Keratinocyte (primary cell): ENCODE results near the gene PTCRA. TPM values are rescaled to one million over a fixed set of nuclear protein-coding genes. Genes with fewer than 3 reads are reported as not detected.

ENCODE experiments used
- DNase-seq: peaks from one replicate; pipeline ENCODE4 v3.0.0-alpha.2; 2011; ENCODE audit warnings: low read depth, missing footprints, low spot score
- FAIRE-seq: peaks from 2 replicates; lab custom pipeline; 2011; peaks lifted over from hg19 to GRCh38; lab: Jason Lieb, UNC
- H2AFZ ChIP-seq: 2 replicates; pipeline ENCODE4 v1.6.0; 2012; ENCODE audit warnings: low read length, control low read depth, inconsistent platforms; ENCODE audit not compliant: control insufficient read depth
- H3K27ac ChIP-seq: 2 replicates; pipeline ENCODE4 v1.5.1; 2011; ENCODE audit warnings: low read length; ENCODE audit not compliant: control insufficient read depth, insufficient read depth
- H3K27me3 ChIP-seq: 3 replicates; pipeline ENCODE4 v1.6.0; 2011; ENCODE audit warnings: low read length; ENCODE audit not compliant: control insufficient read depth, insufficient read depth; ENCODE audit errors: extremely low read depth
- H3K36me3 ChIP-seq, 2 experiments: 2 replicates in 1 of 2; 3 replicates in 1 of 2; pipeline ENCODE4 v1.5.1; 2011; ENCODE audit warnings: low read length in 2 of 2, mild to moderate bottlenecking in 1 of 2; ENCODE audit not compliant: control insufficient read depth in 2 of 2, insufficient read depth in 2 of 2; ENCODE audit errors: extremely low read depth in 1 of 2
- H3K4me1 ChIP-seq: 3 replicates; pipeline ENCODE4 v1.5.1; 2011; ENCODE audit warnings: low read length; ENCODE audit not compliant: control insufficient read depth, insufficient read depth; ENCODE audit errors: extremely low read depth
- H3K4me2 ChIP-seq: 3 replicates; pipeline ENCODE4 v1.6.0; 2011; ENCODE audit warnings: low read depth, low read length; ENCODE audit not compliant: control insufficient read depth, insufficient read depth; ENCODE audit errors: extremely low read depth
- H3K4me3 ChIP-seq, 3 experiments: fragments of 200-600 bp in 1 of 3; sonication (generic) in 1 of 3; 2 replicates in 2 of 3; 3 replicates in 1 of 3; pipeline ENCODE4 v1.5.1; 2011 to 2016; ENCODE audit warnings: low read length in 3 of 3, mild to moderate bottlenecking in 3 of 3, control low read depth in 2 of 3, inconsistent platforms in 1 of 3, low read depth in 1 of 3, mixed read lengths in 1 of 3, mixed run types in 1 of 3, moderate library complexity in 1 of 3; ENCODE audit not compliant: control insufficient read depth in 2 of 3, insufficient read depth in 2 of 3; ENCODE audit errors: extremely low read depth in 1 of 3
- H3K79me2 ChIP-seq: 2 replicates; pipeline ENCODE4 v1.6.0; 2012; ENCODE audit warnings: low read length; ENCODE audit not compliant: control insufficient read depth, insufficient read depth
- H3K9ac ChIP-seq: 3 replicates; pipeline ENCODE4 v1.6.0; 2011; ENCODE audit warnings: low read length; ENCODE audit not compliant: control insufficient read depth, insufficient read depth; ENCODE audit errors: extremely low read depth
- H3K9me1 ChIP-seq: 3 replicates; pipeline ENCODE4 v1.6.0; 2011; ENCODE audit warnings: low read length; ENCODE audit not compliant: control insufficient read depth, insufficient read depth; ENCODE audit errors: extremely low read depth
- H3K9me3 ChIP-seq: 2 replicates; pipeline ENCODE4 v1.5.1; 2012; ENCODE audit warnings: low read depth, low read length; ENCODE audit not compliant: control insufficient read depth
- H4K20me1 ChIP-seq: 3 replicates; pipeline ENCODE4 v1.6.0; 2011; ENCODE audit warnings: low read length; ENCODE audit not compliant: control insufficient read depth, insufficient read depth; ENCODE audit errors: extremely low read depth
- EZH2 ChIP-seq: IDR thresholded peaks from one replicate; pipeline ENCODE4 v1.6.1; 2012; ENCODE audit warnings: inconsistent platforms, mild to moderate bottlenecking, low read length, moderate library complexity
- dilution Hi-C: fragments of 300-500 bp; cut with MboI; formaldehyde crosslinking; loops from one replicate; pipeline ENCODE4 v1.7.0; 2020; ENCODE audit warnings: low sequenced_read_pairs; ENCODE audit not compliant: extremely low pct_ligation_motif_present
- polyA plus RNA-seq, 5 experiments: library from polyadenylated mRNA; depleted of rRNA in 3 of 5; stranded (reverse) in 3 of 5; stranded (forward) in 1 of 5; unstranded in 1 of 5; fragments of >200 nt; gene quantifications; 1 replicate in 1 of 5; 2 replicates in 3 of 5; 3 replicates in 1 of 5; pipeline versions ENCODE4 v1.2.1 to v1.2.3, GENCODE V29; 2011 to 2012; ENCODE audit warnings: missing spikeins in 2 of 5, low read depth in 1 of 5, low replicate concordance in 1 of 5
- TF ChIP-seq, protein P1 (sequence below), 3 experiments: IDR thresholded peaks in 1 of 3; conservative IDR thresholded peaks in 1 of 3; optimal IDR thresholded peaks in 1 of 3; 2 replicates in 2 of 3; 3 replicates in 1 of 3; pipeline versions ENCODE3 to v1.5.1; 2011; ENCODE audit warnings: low read length in 3 of 3, mild to moderate bottlenecking in 3 of 3, moderate library complexity in 2 of 3, control low read depth in 1 of 3, inconsistent platforms in 1 of 3; ENCODE audit not compliant: insufficient read depth in 2 of 3; ENCODE audit errors: extremely low read depth in 1 of 3

PTCRA gene
- polyA plus RNA-seq, 1 donor (not counting 4 experiments of a cell fraction or from before 2014, with no cell fraction given), result not detected

DNA sequence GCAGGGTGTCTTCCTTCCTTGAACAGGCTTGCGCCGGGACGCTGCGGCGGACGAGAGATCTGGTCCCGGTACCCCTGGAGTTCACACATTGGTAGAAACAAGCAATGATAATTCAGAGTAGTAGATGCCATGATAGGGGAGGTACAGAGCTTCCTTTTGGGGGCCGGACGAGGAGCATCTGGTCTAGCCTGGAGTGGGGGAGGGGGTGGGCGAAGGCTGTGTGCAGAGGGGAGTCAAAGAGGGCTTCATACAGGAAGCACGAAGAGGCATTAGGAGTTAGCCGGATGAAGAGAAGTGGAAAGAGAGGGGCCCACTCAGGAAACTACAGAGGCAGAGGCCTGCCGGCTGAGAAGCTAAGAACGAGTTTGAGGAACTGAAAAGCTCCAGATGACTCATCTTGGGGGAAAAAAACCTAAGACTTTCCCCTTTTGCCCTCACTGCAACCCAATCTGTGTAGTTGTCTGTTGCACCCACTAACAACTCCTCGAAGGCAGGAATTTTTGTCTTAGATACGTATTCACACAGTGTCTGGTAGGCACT is 14.0 kb downstream of the PTCRA start:
- Histone ChIP-seq H3K9ac (peak overlapping the region; percentile 80), H2AFZ (peak overlapping the region; percentile 79), H3K4me3 (peak overlapping the region; percentile 63 to 98 (median 95)), H3K4me2 (peak overlapping the region; percentile 96), H3K4me1 (peaks cover 17% of the 10 kb centered on the region), H3K27me3 (no peaks in the 10 kb centered on the region), H3K27ac (peak overlapping the region; percentile 86), H3K9me1 (no peaks in the 10 kb centered on the region), H3K36me3 (peaks cover 0 to 5% of the 10 kb centered on the region in 2 experiments), H3K79me2 (peaks cover 32% of the 10 kb centered on the region), H4K20me1 (no peaks in the 10 kb centered on the region), H3K9me3 (no peaks in the 10 kb centered on the region)
- no peak for TF ChIP-seq EZH2
- TF ChIP-seq, protein P1, sequence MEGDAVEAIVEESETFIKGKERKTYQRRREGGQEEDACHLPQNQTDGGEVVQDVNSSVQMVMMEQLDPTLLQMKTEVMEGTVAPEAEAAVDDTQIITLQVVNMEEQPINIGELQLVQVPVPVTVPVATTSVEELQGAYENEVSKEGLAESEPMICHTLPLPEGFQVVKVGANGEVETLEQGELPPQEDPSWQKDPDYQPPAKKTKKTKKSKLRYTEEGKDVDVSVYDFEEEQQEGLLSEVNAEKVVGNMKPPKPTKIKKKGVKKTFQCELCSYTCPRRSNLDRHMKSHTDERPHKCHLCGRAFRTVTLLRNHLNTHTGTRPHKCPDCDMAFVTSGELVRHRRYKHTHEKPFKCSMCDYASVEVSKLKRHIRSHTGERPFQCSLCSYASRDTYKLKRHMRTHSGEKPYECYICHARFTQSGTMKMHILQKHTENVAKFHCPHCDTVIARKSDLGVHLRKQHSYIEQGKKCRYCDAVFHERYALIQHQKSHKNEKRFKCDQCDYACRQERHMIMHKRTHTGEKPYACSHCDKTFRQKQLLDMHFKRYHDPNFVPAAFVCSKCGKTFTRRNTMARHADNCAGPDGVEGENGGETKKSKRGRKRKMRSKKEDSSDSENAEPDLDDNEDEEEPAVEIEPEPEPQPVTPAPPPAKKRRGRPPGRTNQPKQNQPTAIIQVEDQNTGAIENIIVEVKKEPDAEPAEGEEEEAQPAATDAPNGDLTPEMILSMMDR (optimal IDR thresholded peaks at IDR 0.05 in 1 of 3, IDR thresholded peaks at IDR 0.05 in 1 of 3, conservative IDR thresholded peaks at IDR 0.05 in 1 of 3; ENCODE audit: extremely low read depth in 1 of 3, insufficient read depth in 2 of 3, low read length in 3 of 3), result no peak
- DNase-seq, result no peak
- dilution Hi-C loops, result no loop called here
- peak; percentile 32 for FAIRE-seq

DNA sequence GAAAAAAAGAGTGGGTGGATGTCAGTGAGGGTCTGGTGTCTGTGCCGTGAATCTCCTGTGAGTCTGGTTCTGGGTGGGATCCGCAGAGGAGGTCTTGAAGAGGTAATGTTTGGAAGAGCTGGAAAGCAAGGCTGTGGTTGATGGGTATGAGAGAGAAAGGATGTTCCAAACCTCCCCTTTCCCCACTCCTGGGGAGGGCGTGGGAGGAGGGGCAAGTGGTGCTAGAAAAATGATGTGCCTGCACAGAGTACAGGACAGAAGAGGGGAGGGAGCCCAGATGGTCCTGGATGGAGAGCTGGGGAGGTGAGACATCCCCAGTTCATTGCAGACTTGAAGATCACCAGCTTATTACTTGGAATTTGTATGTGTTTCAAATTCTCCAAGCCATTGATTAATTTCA is 16.6 kb downstream of the PTCRA start:
- Histone ChIP-seq H3K27me3 (no peaks in the 10 kb centered on the region), H3K27ac (no peak overlapping the region), H4K20me1 (no peaks in the 10 kb centered on the region), H3K9me1 (no peaks in the 10 kb centered on the region), H3K9ac (no peak overlapping the region), H3K4me3 (no peak overlapping the region), H3K4me2 (no peak overlapping the region), H2AFZ (no peak overlapping the region), H3K9me3 (no peaks in the 10 kb centered on the region), H3K4me1 (peaks cover 17% of the 10 kb centered on the region), H3K79me2 (peaks cover 32% of the 10 kb centered on the region), H3K36me3 (peaks cover 7 to 17% of the 10 kb centered on the region in 2 experiments)
- DNase-seq, result no peak
- no peak for FAIRE-seq
- TF ChIP-seq, protein P1 (optimal IDR thresholded peaks at IDR 0.05 in 1 of 3, IDR thresholded peaks at IDR 0.05 in 1 of 3, conservative IDR thresholded peaks at IDR 0.05 in 1 of 3; ENCODE audit: extremely low read depth in 1 of 3, insufficient read depth in 2 of 3, low read length in 3 of 3), result no peak
- TF ChIP-seq EZH2, result no peak
- dilution Hi-C loops, result no loop called here
